ENCODE data around the gene SNX9.

Gene SNX9

GRCh38 chr6:157985378-157986155 lies 162.5 kb downstream of the SNX9 start:
- Histone ChIP-seq H3K9me3 (ENCODE audit: insufficient read depth, low read depth, low read length) (no peaks in the 10 kb centered on the region), H2AFZ (ENCODE audit: low read length) (no peak overlapping the region), H3F3A (ENCODE audit: low read depth) (no peaks in the 10 kb centered on the region), H3K4me3 (ENCODE audit: low read length, poor library complexity, severe bottlenecking) (peak overlapping the region; percentile 80), H3K9ac (ENCODE audit: low read depth, low read length, poor library complexity, severe bottlenecking) (no peak overlapping the region), H3K4me2 (ENCODE audit: low read depth, low read length, poor library complexity, severe bottlenecking) (peak overlapping the region; percentile 98), H3K4me1 (ENCODE audit: insufficient read depth, low read length, poor library complexity, severe bottlenecking) (peaks cover 56% of the 10 kb centered on the region), H3K27me3 (ENCODE audit: insufficient read depth, low read length, poor library complexity, severe bottlenecking) (no peaks in the 10 kb centered on the region), H3K79me2 (ENCODE audit: insufficient read depth, low read length) (peaks cover 71% of the 10 kb centered on the region), H3K36me3 (ENCODE audit: insufficient read depth, low read length) (no peaks in the 10 kb centered on the region), H3K9me2 (replicated peaks; ENCODE audit: low read depth, low read length) (no peaks in the 10 kb centered on the region), H4K20me1 (ENCODE audit: insufficient read depth, low read length, poor library complexity, severe bottlenecking) (peaks cover 29% of the 10 kb centered on the region)
- TF ChIP-seq CTCF (conservative IDR thresholded peaks at IDR 0.05; ENCODE audit: low read length) (no peak), EZH2phosphoT487 (IDR thresholded peaks at IDR 0.05; ENCODE audit: borderline replicate concordance) (no peak)

GRCh38 chr6:157987788-157988699 lies 165.0 kb downstream of the SNX9 start:
- Histone ChIP-seq H4K20me1 (ENCODE audit: insufficient read depth, low read length, poor library complexity, severe bottlenecking) (peaks cover 19% of the 10 kb centered on the region), H3K4me1 (ENCODE audit: insufficient read depth, low read length, poor library complexity, severe bottlenecking) (peaks cover 60% of the 10 kb centered on the region), H3K9ac (ENCODE audit: low read depth, low read length, poor library complexity, severe bottlenecking) (no peak overlapping the region), H3K36me3 (ENCODE audit: insufficient read depth, low read length) (no peaks in the 10 kb centered on the region), H3K4me2 (ENCODE audit: low read depth, low read length, poor library complexity, severe bottlenecking) (peak overlapping the region; percentile 6), H3K9me2 (replicated peaks; ENCODE audit: low read depth, low read length) (no peaks in the 10 kb centered on the region), H3K79me2 (ENCODE audit: insufficient read depth, low read length) (peaks cover 81% of the 10 kb centered on the region), H2AFZ (ENCODE audit: low read length) (no peak overlapping the region), H3F3A (ENCODE audit: low read depth) (no peaks in the 10 kb centered on the region), H3K9me3 (ENCODE audit: insufficient read depth, low read depth, low read length) (no peaks in the 10 kb centered on the region), H3K27me3 (ENCODE audit: insufficient read depth, low read length, poor library complexity, severe bottlenecking) (no peaks in the 10 kb centered on the region), H3K4me3 (ENCODE audit: low read length, poor library complexity, severe bottlenecking) (no peak overlapping the region)
- no peak for TF ChIP-seq EZH2phosphoT487 (IDR thresholded peaks at IDR 0.05; ENCODE audit: borderline replicate concordance)
- TF ChIP-seq CTCF (conservative IDR thresholded peaks at IDR 0.05; ENCODE audit: low read length) = no peak

GRCh38 chr6:157988700-157989063 lies 165.6 kb downstream of the SNX9 start:
- no peak for TF ChIP-seq CTCF (conservative IDR thresholded peaks at IDR 0.05; ENCODE audit: low read length)
- no peak overlapping the region for H3K9ac ChIP-seq (ENCODE audit: low read depth, low read length, poor library complexity, severe bottlenecking)
- no peaks in the 10 kb centered on the region for H3K36me3 ChIP-seq (ENCODE audit: insufficient read depth, low read length)
- no peaks in the 10 kb centered on the region for H3K27me3 ChIP-seq (ENCODE audit: insufficient read depth, low read length, poor library complexity, severe bottlenecking)
- no peak overlapping the region for H3K4me3 ChIP-seq (ENCODE audit: low read length, poor library complexity, severe bottlenecking)
- H4K20me1 ChIP-seq (ENCODE audit: insufficient read depth, low read length, poor library complexity, severe bottlenecking) = peaks cover 12% of the 10 kb centered on the region
- peaks cover 78% of the 10 kb centered on the region for H3K79me2 ChIP-seq (ENCODE audit: insufficient read depth, low read length)
- H3F3A ChIP-seq (ENCODE audit: low read depth) = no peaks in the 10 kb centered on the region
- peaks cover 57% of the 10 kb centered on the region for H3K4me1 ChIP-seq (ENCODE audit: insufficient read depth, low read length, poor library complexity, severe bottlenecking)
- peak overlapping the region; percentile 6 for H3K4me2 ChIP-seq (ENCODE audit: low read depth, low read length, poor library complexity, severe bottlenecking)
- H2AFZ ChIP-seq (ENCODE audit: low read length) = no peak overlapping the region
- H3K9me3 ChIP-seq (ENCODE audit: insufficient read depth, low read depth, low read length) = no peaks in the 10 kb centered on the region
- no peaks in the 10 kb centered on the region for H3K9me2 ChIP-seq (replicated peaks; ENCODE audit: low read depth, low read length)
